IPS-15b (cell line): Measurements from ENCODE around the gene KSR2.

Source experiments
- H3K27me3 ChIP-seq: one replicate; pipeline ENCODE4 v1.6.1; 2013; ENCODE audit warnings: low read length; ENCODE audit not compliant: control insufficient read depth, insufficient read depth
- H3K36me3 ChIP-seq: one replicate; pipeline ENCODE4 v1.6.1; 2013; ENCODE audit warnings: low read length; ENCODE audit not compliant: control insufficient read depth, insufficient read depth
- H3K4me1 ChIP-seq: one replicate; pipeline ENCODE4 v1.6.1; 2013; ENCODE audit warnings: mild to moderate bottlenecking, low read length; ENCODE audit not compliant: control insufficient read depth, insufficient read depth
- H3K4me3 ChIP-seq: one replicate; pipeline ENCODE4 v1.5.1; 2013; ENCODE audit warnings: low read depth, low read length
- H3K9ac ChIP-seq: one replicate; pipeline ENCODE4 v1.6.1; 2013; ENCODE audit warnings: low read depth, mild to moderate bottlenecking, low read length
- H3K9me3 ChIP-seq: one replicate; pipeline ENCODE4 v1.6.1; 2013; ENCODE audit warnings: mild to moderate bottlenecking, low read length; ENCODE audit not compliant: control insufficient read depth, insufficient read depth

KSR2 gene

DNA sequence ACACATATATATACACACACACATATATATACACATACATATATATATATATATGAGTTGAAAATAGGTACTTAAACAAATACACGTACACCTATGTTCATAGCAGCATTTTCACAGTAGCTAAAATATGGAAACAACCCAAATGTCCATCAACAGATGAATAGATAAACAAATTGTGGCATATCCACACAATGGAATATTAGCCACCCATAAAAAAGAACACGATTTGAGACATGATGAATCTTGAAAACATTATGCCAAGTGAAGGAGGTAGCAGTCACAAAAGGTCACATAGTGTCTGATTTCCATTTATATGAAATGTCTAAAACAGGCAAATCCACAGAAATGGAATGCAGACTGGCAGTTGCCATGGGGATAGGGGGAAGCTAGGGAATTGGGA is 276.3 kb downstream of the KSR2 start:
- no peak overlapping the region for H3K9ac ChIP-seq
- H3K27me3 ChIP-seq = no peaks in the 10 kb centered on the region
- H3K4me3 ChIP-seq = no peak overlapping the region
- peaks cover 5% of the 10 kb centered on the region for H3K4me1 ChIP-seq
- no peaks in the 10 kb centered on the region for H3K36me3 ChIP-seq
- no peaks in the 10 kb centered on the region for H3K9me3 ChIP-seq

DNA sequence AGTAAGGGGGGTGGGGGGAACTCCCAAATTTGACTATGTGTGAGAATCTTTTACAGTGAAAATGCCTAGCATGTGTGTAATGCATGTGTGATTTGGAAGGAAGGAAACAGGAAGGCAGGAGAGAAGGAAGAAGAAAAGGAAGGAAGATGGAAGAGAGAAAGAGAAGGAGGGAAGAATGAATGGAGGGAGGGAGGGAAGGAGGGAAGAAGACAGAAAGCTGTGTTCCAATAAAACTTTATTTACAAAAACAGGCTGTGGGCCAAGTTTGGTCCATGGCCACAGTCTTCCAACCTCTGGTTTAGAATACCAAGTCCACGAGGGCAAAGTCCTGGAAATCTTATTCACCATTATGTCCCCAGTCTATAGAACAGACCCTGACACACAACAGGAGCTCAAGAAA is 278.9 kb downstream of the KSR2 start:
- no peak overlapping the region for H3K9ac ChIP-seq

GRCh38 chr12:117688446-117688845 is 280.3 kb downstream of the KSR2 start:
- Histone ChIP-seq H3K9me3 (no peaks in the 10 kb centered on the region), H3K4me1 (peaks cover 7% of the 10 kb centered on the region), H3K4me3 (no peak overlapping the region), H3K27me3 (no peaks in the 10 kb centered on the region), H3K9ac (no peak overlapping the region), H3K36me3 (no peaks in the 10 kb centered on the region)

More for the DNA sequence above, 278.9 kb downstream of the KSR2 start:
- H3K27me3 ChIP-seq = no peaks in the 10 kb centered on the region
- H3K36me3 ChIP-seq = no peaks in the 10 kb centered on the region
- no peaks in the 10 kb centered on the region for H3K9me3 ChIP-seq
- H3K4me3 ChIP-seq = no peak overlapping the region
- peaks cover 7% of the 10 kb centered on the region for H3K4me1 ChIP-seq

DNA sequence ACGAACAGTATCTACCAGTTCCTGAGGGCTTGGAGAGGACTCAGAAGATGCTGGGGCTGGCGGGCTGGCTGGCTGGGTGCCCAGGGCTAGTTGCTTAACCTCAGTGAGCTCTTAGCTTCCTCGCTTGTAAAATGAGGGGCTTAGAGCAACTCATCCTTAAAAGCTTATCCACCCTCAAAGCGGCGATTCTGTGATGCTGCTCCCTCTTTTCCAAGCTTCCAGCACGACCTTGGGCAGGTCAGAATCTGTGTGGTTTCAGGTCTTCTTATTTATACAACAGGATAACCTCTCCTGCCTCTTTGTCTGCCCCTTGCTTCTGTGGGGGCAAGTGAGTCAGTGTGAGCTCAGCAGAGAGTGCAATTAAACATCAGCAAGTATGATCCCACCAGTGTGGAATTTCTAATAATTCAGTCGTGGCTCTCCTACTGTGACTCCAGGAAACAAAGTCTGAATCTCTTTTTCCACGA is 281.8 kb downstream of the KSR2 start:
- no peak overlapping the region for H3K9ac ChIP-seq
- peaks cover 7% of the 10 kb centered on the region for H3K4me1 ChIP-seq
- no peaks in the 10 kb centered on the region for H3K36me3 ChIP-seq
- no peaks in the 10 kb centered on the region for H3K27me3 ChIP-seq
- no peaks in the 10 kb centered on the region for H3K9me3 ChIP-seq
- H3K4me3 ChIP-seq = no peak overlapping the region

DNA sequence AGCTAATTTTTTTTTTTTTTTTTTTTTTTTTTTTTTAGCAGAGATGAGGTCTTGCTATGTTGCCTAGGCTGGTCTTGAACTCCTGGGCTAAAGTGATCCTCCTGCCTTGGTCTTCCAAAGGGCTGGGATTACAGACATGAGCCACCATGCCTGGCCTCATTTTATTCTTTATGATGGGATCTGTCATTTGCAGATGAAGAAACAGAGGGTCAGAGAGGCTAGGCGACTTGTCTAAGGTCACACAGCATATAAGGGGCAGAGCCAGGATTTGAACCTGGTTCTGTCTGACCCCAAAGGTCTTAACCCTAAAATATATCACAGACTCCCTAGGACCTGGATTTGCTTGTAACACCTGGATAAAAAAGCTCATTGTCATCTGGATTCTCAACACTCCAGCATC is 282.6 kb downstream of the KSR2 start:
- Histone ChIP-seq H3K9ac (no peak overlapping the region), H3K9me3 (no peaks in the 10 kb centered on the region), H3K36me3 (no peaks in the 10 kb centered on the region), H3K27me3 (no peaks in the 10 kb centered on the region), H3K4me1 (peaks cover 7% of the 10 kb centered on the region), H3K4me3 (no peak overlapping the region)

- Histone ChIP-seq H3K27me3 (no peaks in the 10 kb centered on the region), H3K4me3 (no peak overlapping the region), H3K9me3 (no peaks in the 10 kb centered on the region), H3K4me1 (peaks cover 3% of the 10 kb centered on the region), H3K36me3 (no peaks in the 10 kb centered on the region), H3K9ac (no peak overlapping the region)
Measured at GRCh38 chr12:117685110-117685926, 283.5 kb downstream of the KSR2 start.

DNA sequence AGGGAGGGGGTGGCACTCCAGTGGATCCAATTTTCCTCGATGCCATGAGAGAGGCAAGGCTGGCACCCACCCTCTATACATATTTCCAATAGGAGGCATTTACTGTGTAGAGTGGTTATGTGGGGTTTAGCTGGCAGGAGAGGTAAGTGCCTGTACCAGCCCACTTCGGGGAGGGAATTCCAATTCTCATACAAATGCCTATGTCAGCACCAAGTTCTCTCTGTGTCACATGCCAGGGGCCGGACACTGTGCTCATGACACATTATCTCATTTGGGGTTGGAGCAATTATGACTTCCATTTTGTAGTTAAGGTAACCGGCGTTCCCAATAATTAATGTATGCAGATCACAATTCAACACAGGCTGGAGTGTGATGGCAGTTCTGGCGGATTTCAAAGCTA is 284.3 kb downstream of the KSR2 start:
- H3K36me3 ChIP-seq = no peaks in the 10 kb centered on the region
- H3K4me3 ChIP-seq = no peak overlapping the region
- H3K4me1 ChIP-seq = peaks cover 3% of the 10 kb centered on the region
- H3K27me3 ChIP-seq = no peaks in the 10 kb centered on the region
- H3K9ac ChIP-seq = no peak overlapping the region
- H3K9me3 ChIP-seq = no peaks in the 10 kb centered on the region

DNA sequence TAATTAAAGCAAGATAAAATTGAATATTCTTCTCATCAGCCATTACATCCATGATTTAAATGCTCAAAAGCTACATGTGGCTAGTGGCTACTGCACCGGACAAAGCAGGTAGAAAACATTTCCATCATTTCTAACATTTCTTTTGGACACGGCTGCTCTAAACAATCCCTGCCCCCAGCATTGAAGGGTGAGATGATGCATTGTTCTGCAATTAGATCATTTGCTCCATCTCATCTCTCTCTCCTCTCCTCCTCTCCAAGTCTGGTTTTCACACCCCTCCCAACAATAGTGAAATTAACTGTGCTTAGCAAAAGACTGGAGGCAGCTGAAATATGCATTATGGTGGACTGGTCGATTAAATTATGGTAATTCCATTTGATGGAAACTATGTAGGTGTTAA is 288.5 kb downstream of the KSR2 start:
- no peaks in the 10 kb centered on the region for H3K36me3 ChIP-seq
- no peaks in the 10 kb centered on the region for H3K4me1 ChIP-seq
- no peaks in the 10 kb centered on the region for H3K9me3 ChIP-seq
- no peak overlapping the region for H3K4me3 ChIP-seq
- no peak overlapping the region for H3K9ac ChIP-seq
- no peaks in the 10 kb centered on the region for H3K27me3 ChIP-seq

DNA sequence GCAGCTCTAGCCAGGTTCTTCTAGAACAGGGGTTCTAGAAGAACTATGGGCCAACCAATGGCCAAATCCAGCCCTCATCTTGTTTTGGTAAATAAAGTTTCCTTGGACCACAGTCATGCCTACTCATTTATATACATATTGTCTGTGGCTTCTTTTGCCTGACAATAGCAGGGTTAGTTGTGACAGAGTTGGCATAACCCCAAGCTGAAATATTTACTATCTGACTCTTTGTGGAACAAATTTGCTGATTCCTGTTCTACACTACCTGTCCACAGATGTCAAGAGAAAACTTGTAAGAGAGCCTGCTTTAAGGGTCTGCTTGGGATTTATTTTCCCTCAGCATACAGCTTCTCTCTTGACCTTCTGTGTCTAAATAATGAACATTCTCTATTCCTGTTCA is 289.0 kb downstream of the KSR2 start:
- H3K9me3 ChIP-seq = no peaks in the 10 kb centered on the region
- no peaks in the 10 kb centered on the region for H3K4me1 ChIP-seq
- H3K27me3 ChIP-seq = no peaks in the 10 kb centered on the region
- H3K4me3 ChIP-seq = no peak overlapping the region
- H3K36me3 ChIP-seq = no peaks in the 10 kb centered on the region
- no peak overlapping the region for H3K9ac ChIP-seq

- Histone ChIP-seq H3K9ac (no peak overlapping the region), H3K9me3 (no peaks in the 10 kb centered on the region), H3K4me1 (no peaks in the 10 kb centered on the region), H3K4me3 (no peak overlapping the region), H3K27me3 (no peaks in the 10 kb centered on the region), H3K36me3 (no peaks in the 10 kb centered on the region)
Measured at GRCh38 chr12:117674763-117675162, 294.0 kb downstream of the KSR2 start.

GRCh38 chr12:117674313-117674712 is 294.5 kb downstream of the KSR2 start:
- no peaks in the 10 kb centered on the region for H3K9me3 ChIP-seq
- no peaks in the 10 kb centered on the region for H3K4me1 ChIP-seq
- no peaks in the 10 kb centered on the region for H3K27me3 ChIP-seq
- H3K36me3 ChIP-seq = no peaks in the 10 kb centered on the region
- H3K4me3 ChIP-seq = no peak overlapping the region
- H3K9ac ChIP-seq = no peak overlapping the region

DNA sequence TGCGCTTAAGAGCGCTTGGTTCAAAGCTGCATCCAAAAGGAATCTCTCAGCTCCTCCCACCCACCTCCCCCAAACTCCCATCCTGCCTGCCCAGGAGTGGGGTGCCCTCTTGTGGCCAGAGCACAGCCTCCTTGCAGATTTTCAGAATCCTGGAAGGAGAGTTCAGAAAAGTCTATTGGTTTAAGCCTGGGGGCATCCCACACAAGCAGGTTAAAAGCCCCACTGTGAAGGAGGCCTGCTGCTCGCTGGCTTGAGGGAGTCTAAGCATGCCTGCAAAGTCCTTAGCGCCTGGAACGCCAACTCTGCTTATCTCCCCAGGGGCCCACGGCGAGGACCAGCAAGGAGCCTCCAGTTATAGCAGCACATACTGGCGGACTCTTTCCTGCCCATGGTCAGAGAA is 297.1 kb downstream of the KSR2 start:
- H3K9me3 ChIP-seq = no peaks in the 10 kb centered on the region
- no peak overlapping the region for H3K9ac ChIP-seq
- no peaks in the 10 kb centered on the region for H3K4me1 ChIP-seq
- no peak overlapping the region for H3K4me3 ChIP-seq
- H3K27me3 ChIP-seq = no peaks in the 10 kb centered on the region
- no peaks in the 10 kb centered on the region for H3K36me3 ChIP-seq
